Measurements from ENCODE around the gene BTBD9.

The BTBD9 gene

DNA sequence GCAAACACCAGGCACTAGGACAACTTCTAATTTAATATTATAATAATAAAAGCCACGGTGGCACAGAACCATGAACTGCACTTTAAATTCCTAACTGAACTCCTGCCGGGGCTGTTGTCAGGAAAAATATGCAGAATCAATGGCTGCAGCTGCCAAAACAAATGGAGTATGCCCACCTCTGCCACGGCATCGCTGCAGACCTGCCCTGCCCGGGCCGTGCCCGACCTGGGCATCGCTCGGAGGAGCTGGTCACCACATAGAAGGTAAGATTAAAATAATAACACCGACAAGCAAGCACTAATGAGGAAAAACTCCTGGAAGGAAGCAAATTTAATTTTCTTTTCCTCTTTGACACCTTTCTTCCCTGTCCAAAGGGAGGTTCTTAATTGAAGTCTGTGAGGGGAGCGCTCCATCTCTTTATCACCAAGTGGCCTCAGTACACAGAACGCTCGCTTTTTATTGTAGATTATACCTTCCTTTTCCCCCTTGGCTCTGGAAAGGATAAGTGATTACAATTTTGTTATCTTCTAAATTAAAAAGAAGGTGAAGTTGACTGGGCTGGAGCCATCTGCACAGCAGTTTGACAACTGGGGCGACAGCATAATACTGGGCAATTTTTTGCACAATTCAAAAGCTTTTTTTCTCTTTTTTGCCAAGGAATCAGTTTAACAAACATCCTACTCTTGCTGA lies 468.9 kb downstream of the BTBD9 start:
- no peak for DNase-seq

DNA sequence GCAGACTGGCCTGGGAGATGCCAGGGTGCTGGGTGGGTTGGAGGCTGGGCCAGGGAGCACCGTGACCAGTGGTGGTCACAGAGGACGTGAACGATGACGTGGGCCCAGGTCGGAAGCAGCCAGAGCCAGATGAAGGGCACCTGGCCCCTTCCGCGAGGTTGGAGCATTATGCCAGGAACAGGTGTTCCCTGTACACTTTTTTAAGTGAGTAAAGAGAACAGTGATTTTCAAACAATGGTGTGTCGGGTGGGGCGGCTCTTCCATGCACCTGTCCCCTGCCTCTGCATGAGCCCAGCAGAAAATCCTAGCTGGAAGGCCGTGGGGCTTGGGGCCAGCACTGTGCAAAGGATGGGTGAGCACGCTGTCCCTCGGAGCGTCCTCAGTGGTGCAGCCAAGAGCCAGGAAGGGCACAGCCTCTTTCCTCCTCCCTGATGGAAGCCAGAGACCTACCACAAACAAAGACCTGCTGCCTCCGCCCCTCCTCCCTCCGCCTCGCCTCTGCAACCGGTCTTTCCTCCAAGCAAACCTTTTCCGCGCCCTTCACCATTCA lies 469.7 kb downstream of the BTBD9 start:
- no peak for DNase-seq

DNA sequence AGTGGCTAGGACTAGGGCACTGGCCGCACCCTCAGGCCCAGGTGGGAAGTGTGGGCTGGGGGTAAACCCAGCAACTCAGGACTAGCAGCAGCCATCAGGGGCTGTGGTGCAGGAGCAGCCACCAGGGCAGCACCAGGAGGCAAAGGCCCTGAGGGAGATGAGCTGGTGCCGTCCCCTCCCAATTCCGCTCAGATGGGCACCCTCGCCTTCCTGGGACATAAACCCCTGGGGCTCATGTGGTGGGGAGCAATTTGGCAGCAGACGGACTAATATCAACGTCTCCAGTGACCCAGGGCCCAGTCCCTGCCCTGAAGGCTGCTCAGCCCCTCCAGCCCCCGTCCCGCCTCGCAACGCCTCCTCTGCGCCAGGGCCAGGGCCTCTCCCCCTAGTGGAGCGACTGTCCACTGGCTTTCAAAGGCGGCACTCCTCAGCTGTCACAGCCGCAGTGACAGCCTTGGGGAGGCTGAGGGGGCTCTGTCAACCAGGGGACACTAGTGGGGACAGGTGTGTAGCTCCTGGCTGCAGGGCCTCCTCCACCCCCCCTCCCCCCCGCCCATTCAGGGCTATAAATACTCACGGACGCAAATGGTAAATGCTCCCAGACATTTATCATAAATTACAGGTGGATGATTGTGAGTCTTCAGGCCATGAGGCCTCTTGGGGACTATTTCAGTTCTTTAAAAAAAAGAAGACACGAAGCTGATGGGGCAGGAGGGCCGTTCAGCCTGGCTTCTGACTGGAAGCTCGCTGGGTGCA lies 470.3 kb downstream of the BTBD9 start:
- no peak for DNase-seq

DNA sequence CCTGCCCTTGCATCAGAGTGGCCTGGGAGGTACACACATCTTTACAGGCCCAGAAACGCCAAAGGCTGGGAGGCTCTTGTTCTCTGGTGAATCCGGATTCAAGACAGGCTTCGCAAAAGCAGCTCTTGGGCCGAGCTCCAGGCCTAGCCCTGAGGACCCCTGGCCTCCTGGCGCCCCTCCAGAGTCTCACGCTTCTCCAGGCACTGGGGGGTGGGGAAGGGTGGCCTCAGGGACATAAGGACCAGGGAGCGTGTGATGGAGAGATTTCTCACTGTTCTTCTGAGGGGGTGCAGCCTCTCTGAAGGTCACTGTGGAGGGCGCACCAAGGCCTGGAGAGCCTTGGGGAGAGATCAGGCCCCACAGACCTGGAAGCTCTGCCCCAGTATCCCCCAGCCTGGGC lies 471.0 kb downstream of the BTBD9 start:
- DNase-seq: no peak

DNA sequence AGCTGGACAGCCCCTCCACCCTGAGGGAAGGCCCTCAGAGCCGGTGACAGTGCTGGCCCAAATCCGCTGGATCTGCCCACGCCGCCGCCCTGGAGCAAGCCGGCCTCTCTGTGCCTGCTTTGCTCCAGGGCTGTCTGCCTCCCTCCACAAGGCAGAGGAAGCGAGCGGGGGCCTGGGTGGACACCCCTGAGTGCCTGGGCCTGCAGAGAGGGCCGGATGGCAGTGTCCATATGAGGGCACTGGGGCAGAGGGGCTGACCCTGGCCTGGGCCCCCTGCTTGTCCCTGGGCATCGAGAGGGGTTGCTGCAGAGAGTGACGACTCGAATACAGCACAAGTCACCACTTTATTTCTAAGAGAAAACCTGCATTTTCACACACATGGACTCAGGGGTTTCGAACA lies 471.6 kb downstream of the BTBD9 start:
- no peak for DNase-seq

DNA sequence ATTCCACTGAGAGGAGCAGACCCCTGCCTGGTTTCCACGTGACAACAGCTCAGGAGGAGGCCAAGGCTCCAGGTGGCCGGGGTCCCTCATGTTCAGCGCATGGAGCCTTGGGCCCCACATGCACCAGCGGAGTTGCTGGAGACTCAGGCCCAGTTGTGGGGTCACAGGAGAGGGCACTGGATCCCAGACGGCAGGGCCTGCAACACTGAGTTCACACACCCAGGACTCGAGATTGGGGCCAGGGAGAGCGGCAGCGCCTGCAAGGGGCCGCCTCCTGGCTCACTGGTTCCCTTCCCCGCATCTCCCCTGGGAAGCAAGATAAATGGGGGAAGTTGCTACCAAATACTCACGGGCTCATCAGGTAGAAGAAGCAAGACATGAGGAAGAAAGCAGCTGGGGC lies 472.1 kb downstream of the BTBD9 start:
- no peak for DNase-seq

DNA sequence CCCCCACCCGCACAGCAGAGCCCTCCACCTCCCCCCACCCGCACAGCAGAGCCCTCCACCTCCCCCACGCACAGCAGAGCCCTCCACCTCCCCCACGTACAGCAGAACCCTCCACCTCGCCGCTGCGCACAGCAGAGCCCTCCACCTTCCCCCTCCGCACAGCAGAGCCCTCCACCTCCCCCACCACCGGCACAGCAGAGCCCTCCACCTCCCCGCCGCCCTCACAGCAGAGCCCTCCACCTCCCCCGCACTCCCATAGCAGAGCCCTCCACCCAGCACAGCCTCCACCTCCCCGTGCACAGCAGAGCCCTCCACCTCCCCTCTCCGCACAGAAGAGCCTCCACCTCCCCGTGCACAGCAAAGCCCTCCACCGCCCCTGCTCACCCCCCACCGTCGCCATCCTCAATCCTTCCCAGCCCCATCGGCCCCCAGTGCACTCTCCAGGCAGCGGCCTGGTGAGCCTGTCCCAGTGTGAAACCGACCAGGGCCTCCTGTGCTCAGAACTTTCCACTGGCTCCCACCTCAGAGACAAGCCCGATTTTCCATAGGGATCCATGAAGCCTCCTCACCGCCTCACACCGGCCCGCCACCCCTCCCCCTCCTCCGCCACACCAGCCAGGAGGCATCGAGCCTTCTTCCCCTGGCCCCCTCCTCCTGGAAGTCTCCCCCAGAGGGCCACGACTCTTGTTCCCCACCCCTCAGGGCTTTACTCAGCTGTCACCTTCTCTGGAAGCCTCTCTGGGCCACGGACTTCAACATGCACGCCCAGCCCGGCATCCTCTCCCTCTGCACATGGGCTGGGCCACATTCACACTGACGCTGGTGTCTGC lies 473.1 kb downstream of the BTBD9 start:
- DNase-seq: no peak

DNA sequence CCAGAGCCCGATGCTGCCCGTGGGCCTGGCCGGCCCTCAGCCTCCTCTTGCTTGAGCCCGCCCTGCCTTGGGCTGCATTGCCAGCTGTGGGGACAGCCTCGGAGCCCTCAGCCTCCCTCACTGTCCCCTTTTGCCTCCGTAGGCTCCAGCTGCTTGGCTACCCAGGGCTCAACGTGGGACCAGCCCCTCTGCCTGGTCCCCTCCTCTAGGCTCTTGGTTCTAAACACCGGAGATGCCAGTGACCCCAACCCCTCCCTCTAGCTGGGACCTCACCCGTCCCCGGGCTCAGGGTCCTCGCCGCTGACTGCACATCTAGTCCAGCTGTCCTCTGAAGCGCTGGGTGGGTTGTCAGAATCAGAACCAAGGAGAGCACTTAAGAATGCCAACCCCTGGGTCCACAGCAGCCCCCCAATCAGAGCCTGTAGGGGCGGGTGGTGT lies 475.0 kb downstream of the BTBD9 start:
- DNase-seq: no peak

DNA sequence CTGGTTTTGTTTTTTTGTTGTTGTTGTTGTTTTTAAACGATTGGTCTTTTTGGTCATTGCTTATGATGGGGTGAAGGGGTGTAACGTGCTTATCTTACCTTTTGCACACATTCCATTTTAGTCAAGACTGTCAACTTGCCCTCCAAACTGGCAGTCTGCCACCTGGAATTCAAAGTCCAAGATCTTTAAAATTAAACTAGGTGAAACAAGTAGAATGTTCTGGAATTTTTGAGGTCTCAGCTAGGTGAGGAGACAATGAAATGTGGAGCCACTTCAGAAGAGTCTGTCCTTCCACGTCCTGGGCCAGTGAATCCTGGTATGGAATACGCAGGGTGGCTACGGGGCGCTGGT lies 475.6 kb downstream of the BTBD9 start:
- no peak for DNase-seq

DNA sequence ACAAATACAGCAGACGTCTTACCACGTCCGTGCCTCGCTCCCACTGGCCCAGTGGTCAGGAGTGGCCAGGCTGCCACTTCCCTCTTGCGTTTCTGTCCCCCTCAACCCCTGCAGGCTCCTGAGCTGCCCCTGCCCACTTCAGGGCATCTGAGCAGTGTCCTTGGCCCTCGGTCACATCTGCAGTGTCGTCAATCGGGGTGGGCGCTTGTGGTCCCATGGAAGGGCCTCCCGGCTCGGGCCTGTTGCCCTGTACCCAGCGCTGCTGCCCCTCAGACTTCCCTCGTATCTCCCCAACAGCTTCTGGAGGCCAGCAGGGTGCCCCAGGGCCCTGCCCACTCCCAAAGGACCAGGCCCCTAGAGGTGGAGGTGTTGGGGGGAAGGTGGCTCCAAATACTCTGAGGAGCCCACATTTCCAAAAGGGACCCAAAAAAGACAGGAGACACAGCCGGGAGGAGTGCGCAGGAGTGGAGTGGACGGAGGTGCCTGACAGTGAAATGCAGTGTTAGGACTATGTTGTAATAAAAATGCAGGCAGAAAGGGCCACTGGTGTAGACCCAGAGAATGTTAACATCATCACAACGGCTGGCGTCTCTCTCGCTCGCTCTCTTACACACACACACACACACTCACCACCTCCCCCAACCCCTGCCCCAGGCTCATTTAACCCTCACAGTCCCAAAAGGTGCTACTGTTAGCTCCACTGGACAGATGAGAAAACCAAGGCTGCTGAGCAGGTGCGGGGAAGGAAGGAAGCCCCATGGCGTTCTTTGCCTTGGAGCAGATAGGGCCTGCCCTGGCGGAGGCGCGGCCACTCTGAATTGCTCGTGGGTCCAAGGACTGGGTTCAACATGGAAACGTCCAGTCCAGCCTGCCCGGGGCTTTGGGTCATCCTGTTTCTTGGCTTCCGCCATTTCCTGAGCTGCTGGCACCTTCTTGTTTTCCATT lies 476.3 kb downstream of the BTBD9 start:
- no peak for DNase-seq

DNA sequence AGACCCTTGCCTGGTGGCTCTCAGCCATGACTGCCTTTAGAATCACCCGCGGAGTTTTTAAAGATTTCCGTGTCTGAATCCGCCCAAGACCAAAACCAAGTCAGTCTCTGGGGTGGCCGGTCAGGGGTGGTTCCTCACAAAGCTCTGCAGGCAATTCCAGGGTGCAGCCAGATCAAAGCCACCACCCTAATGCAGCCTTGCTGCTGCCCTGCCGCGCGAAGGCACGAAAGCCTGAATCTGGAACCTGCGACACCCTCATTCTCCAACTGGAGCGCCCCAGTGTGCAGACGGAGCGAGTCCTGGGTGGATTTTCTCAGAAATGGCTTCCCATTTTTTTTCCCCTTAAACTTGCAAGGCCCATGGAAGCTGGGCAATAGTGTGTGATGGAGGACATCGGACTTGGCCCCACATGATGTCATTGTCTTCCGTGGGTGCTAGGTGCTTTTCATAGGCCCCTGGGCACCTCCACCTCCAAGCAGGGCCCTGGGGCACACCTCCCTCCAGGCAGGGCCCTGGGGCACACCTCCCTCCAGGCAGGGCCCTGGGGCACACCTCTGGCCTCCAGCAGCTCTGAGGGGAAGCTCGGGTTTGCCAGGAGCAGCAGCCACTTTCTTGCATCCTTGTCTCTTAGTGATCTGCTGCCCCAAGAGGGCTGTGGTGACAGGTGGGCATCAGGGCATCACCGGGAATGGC lies 477.1 kb downstream of the BTBD9 start:
- DNase-seq: no peak

DNA sequence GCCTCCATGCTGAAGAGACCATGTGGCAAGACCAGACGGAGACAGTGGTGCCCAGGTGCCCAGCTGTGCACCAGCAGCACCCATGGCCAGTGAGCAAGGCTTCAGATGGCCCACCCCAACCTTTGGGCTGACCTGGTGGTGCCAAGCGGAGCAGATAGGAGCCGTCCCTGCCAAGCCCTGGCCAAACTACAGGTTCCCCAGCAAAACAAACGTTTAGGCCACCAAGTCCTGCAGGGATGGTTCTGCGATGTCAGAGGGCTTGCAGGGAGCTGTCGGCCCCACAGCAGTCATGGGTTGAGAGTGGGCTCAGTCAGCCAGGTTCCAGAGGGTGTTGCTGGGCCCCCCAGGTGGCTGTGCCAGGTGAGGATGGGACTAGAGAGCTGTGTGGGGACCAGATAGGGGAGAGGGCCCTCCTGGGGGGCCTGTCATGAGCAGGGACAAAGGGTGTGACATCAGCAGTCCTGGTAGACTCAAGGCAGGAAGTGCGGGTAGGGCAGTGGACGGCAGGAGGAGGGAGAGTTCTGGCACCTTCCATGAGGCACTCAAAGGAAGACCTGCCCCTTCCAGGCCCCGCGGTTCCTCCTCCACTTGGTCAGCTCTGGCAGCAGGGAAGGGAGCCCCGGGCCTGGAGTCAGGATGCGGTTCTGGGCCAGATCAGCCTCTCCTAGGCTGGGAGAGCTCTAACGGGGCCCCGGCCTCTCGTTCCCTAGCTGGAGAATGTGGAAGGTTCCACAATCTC lies 477.8 kb downstream of the BTBD9 start:
- DNase-seq: no peak

DNA sequence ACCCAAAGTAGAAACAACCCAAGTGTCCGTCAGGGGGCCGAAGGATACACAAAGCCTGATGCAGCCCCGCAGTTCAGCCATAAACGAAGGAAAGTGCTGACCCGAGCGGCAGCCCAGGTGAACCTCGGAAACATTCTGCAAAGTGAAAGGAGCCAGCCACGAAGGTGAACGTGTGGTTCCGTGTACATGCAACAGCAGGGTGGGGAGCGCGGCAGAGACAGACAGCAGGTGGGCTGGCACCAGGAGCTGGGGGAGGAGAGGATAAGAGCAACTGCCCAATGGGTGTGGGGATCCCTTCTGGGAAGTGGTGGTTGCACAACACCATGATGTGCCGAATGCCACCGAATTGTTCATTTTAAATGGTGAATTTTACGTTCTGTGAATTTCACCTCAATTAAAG lies 478.4 kb downstream of the BTBD9 start:
- no peak for DNase-seq

DNA sequence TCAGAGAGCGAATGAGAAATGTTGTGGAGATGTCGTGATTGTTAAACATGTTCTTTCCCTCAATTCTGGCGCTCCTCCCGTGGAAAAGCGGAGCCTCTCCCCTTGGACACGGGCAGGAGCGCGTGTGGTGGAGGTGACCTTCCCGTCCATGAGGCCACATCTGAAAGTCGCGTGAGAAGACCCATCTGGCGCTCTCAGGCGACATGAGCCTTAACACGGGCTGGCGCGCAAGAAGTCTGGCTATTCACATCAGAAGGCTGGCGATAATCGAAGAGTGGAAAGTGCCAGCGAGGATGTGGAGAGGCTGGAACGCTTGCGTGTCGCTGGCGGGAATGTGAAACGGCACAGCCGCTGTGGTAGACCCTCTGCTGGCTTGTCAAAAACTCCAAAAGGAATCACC lies 478.9 kb downstream of the BTBD9 start:
- DNase-seq: no peak

DNA sequence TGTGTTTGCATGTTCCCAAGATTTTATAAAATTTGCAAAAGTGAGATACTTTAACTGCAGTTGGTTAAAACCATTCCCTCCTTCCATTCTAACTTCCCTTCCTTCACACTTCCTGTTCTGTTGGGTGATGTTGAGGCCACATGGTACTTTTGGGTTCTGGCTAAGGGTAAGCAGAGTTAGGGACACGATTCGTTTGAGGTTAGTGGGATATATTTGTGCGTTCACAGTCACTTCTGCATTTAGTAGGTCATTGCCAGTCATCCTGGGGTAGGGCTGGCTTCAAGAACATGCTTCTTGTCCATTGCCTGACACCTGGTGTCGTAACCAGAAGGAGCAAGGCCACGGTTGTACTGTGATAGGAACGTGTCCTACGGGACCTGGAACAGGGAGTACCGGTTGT lies 480.1 kb downstream of the BTBD9 start:
- no peak for DNase-seq

DNA sequence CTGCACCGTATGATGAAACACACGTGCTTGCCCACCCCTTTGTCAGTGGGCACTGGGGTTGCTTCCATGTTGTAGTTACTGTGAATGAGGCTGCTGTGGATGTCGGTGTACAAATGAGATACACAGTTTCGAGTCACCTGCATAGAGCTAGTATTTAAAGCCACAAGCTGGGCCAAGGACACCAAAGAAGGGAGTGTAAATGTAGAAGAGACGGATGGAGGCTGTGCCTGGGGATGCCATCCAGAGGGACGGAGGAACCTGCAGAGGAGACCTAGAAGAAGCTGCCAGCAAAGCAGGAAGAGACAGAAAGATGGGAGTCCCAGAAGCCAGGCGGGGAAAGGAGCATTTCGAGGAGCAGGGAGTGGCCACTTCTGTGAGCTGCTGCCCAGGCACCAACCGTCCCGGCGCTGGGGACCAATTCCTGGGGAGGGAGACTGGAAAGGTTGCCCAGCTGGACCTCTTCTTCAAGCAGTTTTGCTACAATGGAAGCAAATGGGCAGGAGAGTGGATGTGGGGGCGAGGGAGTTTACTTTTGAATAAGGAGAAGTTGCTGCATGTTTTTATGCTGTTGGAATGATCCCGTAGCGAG lies 480.9 kb downstream of the BTBD9 start:
- no peak for DNase-seq

DNA sequence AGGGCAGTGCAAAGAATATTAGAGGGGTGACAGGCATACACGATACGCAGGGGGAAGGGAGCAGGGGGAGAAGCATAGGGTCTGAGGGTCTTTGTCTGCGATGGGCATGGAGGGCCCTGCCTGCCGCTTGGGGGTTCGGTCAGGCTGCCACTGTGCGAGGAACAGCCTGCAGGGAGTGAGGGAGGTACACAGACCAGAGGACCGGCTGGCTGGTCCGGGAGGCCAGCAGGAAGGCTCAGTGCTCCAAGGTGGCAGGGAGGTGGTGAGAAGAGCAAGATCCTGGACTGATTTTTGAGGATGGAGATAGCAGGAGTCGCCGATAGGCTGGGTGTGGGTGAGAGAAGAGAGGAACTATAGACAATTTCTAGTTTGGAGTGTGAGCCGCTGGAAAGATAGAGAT lies 481.8 kb downstream of the BTBD9 start:
- DNase-seq: no peak

DNA sequence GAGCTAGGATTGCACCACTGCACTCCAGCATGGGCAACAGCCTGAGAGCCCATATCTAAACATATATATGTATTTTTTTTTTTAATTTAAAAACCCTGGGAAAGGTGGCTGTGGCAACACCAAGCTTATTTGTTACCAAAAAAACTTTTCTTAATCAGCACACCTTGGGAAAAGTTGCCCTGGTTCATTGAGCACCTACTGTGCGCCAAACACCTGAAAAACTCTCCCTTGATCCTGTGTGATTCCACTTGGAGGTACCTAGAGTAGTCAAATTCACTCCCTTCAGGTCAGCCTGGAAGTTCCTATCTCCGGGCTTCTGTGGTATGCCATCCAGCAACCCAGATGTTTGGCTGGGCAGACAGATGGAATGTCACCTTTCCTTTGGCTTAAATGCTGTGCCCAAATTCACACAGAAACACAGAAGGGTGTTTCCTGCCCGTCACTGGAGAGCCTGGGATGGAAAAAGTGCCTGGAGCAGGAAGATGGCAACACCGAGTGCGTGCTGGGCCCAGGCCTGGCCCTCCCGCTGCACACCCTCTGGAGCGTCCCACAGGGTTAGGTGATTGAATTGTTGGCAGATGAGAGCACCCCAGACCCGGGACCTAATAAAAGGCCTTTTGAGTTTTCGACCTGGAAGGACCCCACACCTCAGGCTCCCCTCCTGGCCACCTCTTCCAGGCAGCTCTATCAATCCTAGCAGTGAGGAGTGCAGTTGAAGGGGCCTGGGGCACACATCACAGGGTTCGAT lies 482.7 kb downstream of the BTBD9 start:
- DNase-seq: no peak

DNA sequence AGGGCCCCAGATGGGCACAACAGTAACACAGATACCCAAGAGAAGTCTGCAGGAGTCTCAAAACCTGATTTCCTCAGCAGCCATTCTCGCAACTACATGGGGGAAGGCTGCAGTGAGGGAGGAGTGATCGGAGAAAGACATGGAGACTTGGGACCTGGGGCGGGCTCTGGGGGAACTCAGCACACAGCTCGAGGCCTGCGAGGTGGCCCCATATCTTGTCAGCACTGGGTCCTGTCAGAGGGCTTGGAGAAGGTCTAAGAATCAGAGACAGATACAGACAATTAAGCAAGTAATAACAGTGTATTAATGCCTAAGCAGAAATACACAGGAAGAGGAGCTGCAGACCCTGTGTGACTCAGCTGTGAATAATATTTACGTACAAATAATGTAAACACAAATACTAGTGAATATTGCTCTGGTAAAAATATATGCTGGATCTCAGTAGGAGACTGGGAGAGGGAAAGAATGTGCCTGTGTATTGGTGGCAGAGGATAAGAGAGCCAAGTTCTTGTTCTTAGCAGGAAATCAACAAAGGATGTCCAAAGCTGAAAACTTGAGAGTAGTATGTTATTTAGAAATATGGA lies 484.0 kb downstream of the BTBD9 start:
- DNase-seq: no peak
